ENCODE measurements around the gene ICAM5. TPM values are rescaled to one million over a fixed set of nuclear protein-coding genes. Genes with fewer than 3 reads are reported as not detected.

The ICAM5 gene
- total RNA-seq, 2 experiments from 2014 or later = 5.0 to 5.3 TPM

GRCh38 chr19:10318807-10319682 lies 29.3 kb downstream of the ICAM5 start:
- Mint-ChIP-seq H3K4me1 (ENCODE audit: low read depth) (peaks cover 16% of the 10 kb centered on the region), H3K27ac (no peak overlapping the region)
- CTCF ChIA-PET = no interaction called here

GRCh38 chr19:10320602-10321416 lies 31.1 kb downstream of the ICAM5 start:
- H3K27ac Mint-ChIP-seq = no peak overlapping the region
- intact Hi-C loops (cut with micrococcal nuclease) = no loop called here
- DNase-seq = no peak

More at GRCh38 chr19:10318807-10319682, 29.3 kb downstream of the ICAM5 start:
- DNase-seq (no peak), ATAC-seq (no peak)
- POLR2A ChIA-PET = interaction anchor here (0.7 to 5.8 kb wide), 5 partner anchors 8 to 27 kb away, joined by 3 to 25 read pairs (median 4); partner anchors contain the start of gene RAVER1
- intact Hi-C loops (cut with micrococcal nuclease) = no loop called here
- H3K4me3 Mint-ChIP-seq = no peak overlapping the region
- H3K27me3 Mint-ChIP-seq = no peaks in the 10 kb centered on the region
- peaks cover 38% of the 10 kb centered on the region for H3K36me3 Mint-ChIP-seq (ENCODE audit: low read depth)
- no peaks in the 10 kb centered on the region for H3K9me3 Mint-ChIP-seq
- TF ChIP-seq, protein P1, sequence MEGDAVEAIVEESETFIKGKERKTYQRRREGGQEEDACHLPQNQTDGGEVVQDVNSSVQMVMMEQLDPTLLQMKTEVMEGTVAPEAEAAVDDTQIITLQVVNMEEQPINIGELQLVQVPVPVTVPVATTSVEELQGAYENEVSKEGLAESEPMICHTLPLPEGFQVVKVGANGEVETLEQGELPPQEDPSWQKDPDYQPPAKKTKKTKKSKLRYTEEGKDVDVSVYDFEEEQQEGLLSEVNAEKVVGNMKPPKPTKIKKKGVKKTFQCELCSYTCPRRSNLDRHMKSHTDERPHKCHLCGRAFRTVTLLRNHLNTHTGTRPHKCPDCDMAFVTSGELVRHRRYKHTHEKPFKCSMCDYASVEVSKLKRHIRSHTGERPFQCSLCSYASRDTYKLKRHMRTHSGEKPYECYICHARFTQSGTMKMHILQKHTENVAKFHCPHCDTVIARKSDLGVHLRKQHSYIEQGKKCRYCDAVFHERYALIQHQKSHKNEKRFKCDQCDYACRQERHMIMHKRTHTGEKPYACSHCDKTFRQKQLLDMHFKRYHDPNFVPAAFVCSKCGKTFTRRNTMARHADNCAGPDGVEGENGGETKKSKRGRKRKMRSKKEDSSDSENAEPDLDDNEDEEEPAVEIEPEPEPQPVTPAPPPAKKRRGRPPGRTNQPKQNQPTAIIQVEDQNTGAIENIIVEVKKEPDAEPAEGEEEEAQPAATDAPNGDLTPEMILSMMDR (IDR thresholded peaks at IDR 0.05) = no peak

GRCh38 chr19:10321417-10321797 lies 31.7 kb downstream of the ICAM5 start:
- DNase-seq (no peak), ATAC-seq (no peak)
- peaks cover 32% of the 10 kb centered on the region for H3K36me3 Mint-ChIP-seq (ENCODE audit: low read depth)
- intact Hi-C loops (cut with micrococcal nuclease) = no loop called here
- no peak overlapping the region for H3K4me3 Mint-ChIP-seq
- H3K9me3 Mint-ChIP-seq = no peaks in the 10 kb centered on the region
- ChIA-PET POLR2A (interaction anchor here (1.0 to 2.9 kb wide), 8 partner anchors 9 to 61 kb away, joined by 3 to 17 read pairs (median 4); partner anchors contain the start of genes ICAM1, ICAM5, RAVER1 and ZGLP1), CTCF (interaction anchor here (1.2 to 1.5 kb wide), 2 partner anchors 62 to 69 kb away, joined by 3 to 4 read pairs; no protein-coding TSS in a partner anchor)
- TF ChIP-seq, protein P1 (IDR thresholded peaks at IDR 0.05) = no peak
- H3K27me3 Mint-ChIP-seq = no peaks in the 10 kb centered on the region
- H3K27ac Mint-ChIP-seq = no peak overlapping the region
- peaks cover under 1% of the 10 kb centered on the region for H3K4me1 Mint-ChIP-seq (ENCODE audit: low read depth)

More at GRCh38 chr19:10320602-10321416, 31.1 kb downstream of the ICAM5 start:
- H3K36me3 Mint-ChIP-seq (ENCODE audit: low read depth) = peaks cover 38% of the 10 kb centered on the region
- CTCF ChIA-PET = interaction anchor here (1.2 to 1.5 kb wide), 2 partner anchors 61 to 70 kb away, joined by 3 to 4 read pairs; no protein-coding TSS in a partner anchor
- peaks cover 6% of the 10 kb centered on the region for H3K4me1 Mint-ChIP-seq (ENCODE audit: low read depth)
- H3K4me3 Mint-ChIP-seq = no peak overlapping the region
- ATAC-seq = no peak
- no peaks in the 10 kb centered on the region for H3K9me3 Mint-ChIP-seq
- TF ChIP-seq, protein P1 (IDR thresholded peaks at IDR 0.05) = no peak
- no peaks in the 10 kb centered on the region for H3K27me3 Mint-ChIP-seq
- POLR2A ChIA-PET = interaction anchor here (0.8 to 2.9 kb wide), 9 partner anchors 10 to 62 kb away, joined by 3 to 17 read pairs (median 4); partner anchors contain the start of genes ICAM1, ICAM5, RAVER1 and ZGLP1

GRCh38 chr19:10321874-10322835 lies 32.4 kb downstream of the ICAM5 start:
- intact Hi-C loops (cut with micrococcal nuclease) = no loop called here
- no peak overlapping the region for H3K27ac Mint-ChIP-seq
- CTCF ChIA-PET = interaction anchor here (1.2 to 1.5 kb wide), 2 partner anchors 63 to 69 kb away, joined by 3 to 4 read pairs; no protein-coding TSS in a partner anchor
- peaks cover 29% of the 10 kb centered on the region for H3K36me3 Mint-ChIP-seq (ENCODE audit: low read depth)
- TF ChIP-seq, protein P1 (IDR thresholded peaks at IDR 0.05) = no peak
- POLR2A ChIA-PET = interaction anchor here (1.5 to 2.9 kb wide), 4 partner anchors 8 to 62 kb away, joined by 4 to 17 read pairs (median 7); partner anchors contain the start of genes RAVER1 and ZGLP1
- H3K27me3 Mint-ChIP-seq = no peaks in the 10 kb centered on the region
- no peaks in the 10 kb centered on the region for H3K9me3 Mint-ChIP-seq
- H3K4me3 Mint-ChIP-seq = no peak overlapping the region
- DNase-seq (no peak), ATAC-seq (no peak)
- H3K4me1 Mint-ChIP-seq (ENCODE audit: low read depth) = no peaks in the 10 kb centered on the region

All from activated CD8-positive, alpha-beta T cell treated with anti-CD3 and anti-CD28 coated beads for 36 hours (primary cell).